ENCODE results near the gene DNM3. TPM values are rescaled to one million over a fixed set of nuclear protein-coding genes. Genes with fewer than 3 reads are reported as not detected.
"Not testable (repeated sequence)": the region's sequence is repeated elsewhere in the genome, so short reads cannot be mapped to it uniquely, and the experiment has no call there.

Gene DNM3
- total RNA-seq, 1 donor from 2014 or later: 2.1 TPM

GRCh38 chr1:172051898-172052297 is 210.6 kb downstream of the DNM3 start:
- Mint-ChIP-seq H3K4me3 (no peak overlapping the region), H3K27ac (no peak overlapping the region), H3K36me3 (ENCODE audit: low read depth) (no peaks in the 10 kb centered on the region), H3K27me3 (no peaks in the 10 kb centered on the region), H3K4me1 (no peaks in the 10 kb centered on the region), H3K9me3 (no peaks in the 10 kb centered on the region)
- ATAC-seq (ENCODE audit: low read depth) (no peak), DNase-seq (no peak)
- ChIA-PET POLR2A (no interaction called here), CTCF (no interaction called here)
- intact Hi-C loops (cut with micrococcal nuclease): no loop called here
- no peak for TF ChIP-seq CTCF (IDR thresholded peaks at IDR 0.05)

- H3K27me3 Mint-ChIP-seq: no peaks in the 10 kb centered on the region
- no peak for TF ChIP-seq CTCF (IDR thresholded peaks at IDR 0.05)
- CTCF ChIA-PET: interaction anchor here (0.7 kb wide), 1 partner anchor 17 kb away, joined by 3 read pairs; no protein-coding TSS in a partner anchor
- H3K4me3 Mint-ChIP-seq: no peak overlapping the region
- no peaks in the 10 kb centered on the region for H3K4me1 Mint-ChIP-seq
- ATAC-seq (ENCODE audit: low read depth) (no peak), DNase-seq (no peak)
- intact Hi-C loops (cut with micrococcal nuclease): no loop called here
- H3K27ac Mint-ChIP-seq: no peak overlapping the region
- H3K9me3 Mint-ChIP-seq: no peaks in the 10 kb centered on the region
- no peaks in the 10 kb centered on the region for H3K36me3 Mint-ChIP-seq (ENCODE audit: low read depth)
- POLR2A ChIA-PET: no interaction called here
Measured at GRCh38 chr1:172054172-172054571, 212.9 kb downstream of the DNM3 start.

- DNase-seq; POLR2A ChIA-PET; H3K4me1 Mint-ChIP-seq; H3K27ac Mint-ChIP-seq; H3K9me3 Mint-ChIP-seq; intact Hi-C loops (cut with micrococcal nuclease); H3K4me3 Mint-ChIP-seq; H3K36me3 Mint-ChIP-seq (ENCODE audit: low read depth); ATAC-seq (ENCODE audit: low read depth); H3K27me3 Mint-ChIP-seq; CTCF ChIA-PET: not testable (repeated sequence)
Measured at GRCh38 chr1:172055816-172056419, 214.6 kb downstream of the DNM3 start.

GRCh38 chr1:172068334-172068733 is 227.0 kb downstream of the DNM3 start:
- CTCF ChIA-PET: no interaction called here
- Mint-ChIP-seq H3K27ac (no peak overlapping the region), H3K9me3 (no peaks in the 10 kb centered on the region), H3K27me3 (no peaks in the 10 kb centered on the region), H3K36me3 (ENCODE audit: low read depth) (no peaks in the 10 kb centered on the region), H3K4me3 (no peak overlapping the region), H3K4me1 (no peaks in the 10 kb centered on the region)
- intact Hi-C loops (cut with micrococcal nuclease): no loop called here
- DNase-seq (no peak), ATAC-seq (ENCODE audit: low read depth) (no peak)
- no peak for TF ChIP-seq CTCF (IDR thresholded peaks at IDR 0.05)
- POLR2A ChIA-PET: no interaction called here

GRCh38 chr1:172069051-172069450 is 227.8 kb downstream of the DNM3 start:
- ChIA-PET CTCF (no interaction called here), POLR2A (no interaction called here)
- intact Hi-C loops (cut with micrococcal nuclease): no loop called here
- Mint-ChIP-seq H3K9me3 (no peaks in the 10 kb centered on the region), H3K27me3 (no peaks in the 10 kb centered on the region), H3K4me3 (no peak overlapping the region), H3K4me1 (no peaks in the 10 kb centered on the region), H3K27ac (no peak overlapping the region), H3K36me3 (ENCODE audit: low read depth) (no peaks in the 10 kb centered on the region)
- no peak for DNase-seq
- ATAC-seq (ENCODE audit: low read depth): no peak
- TF ChIP-seq CTCF (IDR thresholded peaks at IDR 0.05): no peak

GRCh38 chr1:172069534-172069933 is 228.2 kb downstream of the DNM3 start:
- POLR2A ChIA-PET: no interaction called here
- Mint-ChIP-seq H3K4me3 (no peak overlapping the region), H3K27ac (no peak overlapping the region), H3K9me3 (no peaks in the 10 kb centered on the region), H3K4me1 (no peaks in the 10 kb centered on the region), H3K36me3 (ENCODE audit: low read depth) (no peaks in the 10 kb centered on the region), H3K27me3 (no peaks in the 10 kb centered on the region)
- intact Hi-C loops (cut with micrococcal nuclease): no loop called here
- DNase-seq (no peak), ATAC-seq (ENCODE audit: low read depth) (no peak)
- TF ChIP-seq CTCF (IDR thresholded peaks at IDR 0.05): no peak
- CTCF ChIA-PET: no interaction called here
